ENCODE data around the gene PINLYP. TPM values are rescaled to one million over a fixed set of nuclear protein-coding genes. Genes with fewer than 3 reads are reported as not detected.

Gene PINLYP
- total RNA-seq, 1 experiment from 2014 or later: 6.4 TPM

DNA sequence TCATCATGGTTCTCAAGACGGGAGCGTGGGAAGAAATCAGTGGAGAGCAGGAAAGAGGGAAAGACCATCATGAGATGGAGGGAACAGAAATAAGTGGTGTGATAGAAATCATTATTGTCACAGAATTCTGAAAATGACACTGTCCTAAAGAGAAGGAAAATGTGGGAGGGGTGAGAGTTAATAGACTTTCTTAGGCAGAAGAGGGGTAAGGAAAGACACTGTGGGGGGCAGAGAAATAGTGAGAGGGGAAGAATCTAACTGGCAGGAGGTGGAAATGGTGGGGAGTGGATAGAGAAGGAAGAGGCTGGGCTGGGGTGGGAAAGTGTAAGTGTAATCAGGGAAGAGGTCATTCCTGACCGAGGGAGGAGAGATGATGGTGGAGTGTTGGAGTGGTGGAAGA lies 3.2 kb downstream of the PINLYP start (continued):
- TF ChIP-seq ZBTB21 (CRISPR knock-in tag; IDR thresholded peaks at IDR 0.05; ENCODE audit: borderline replicate concordance) (no peak), RORB (CRISPR knock-in tag; IDR thresholded peaks at IDR 0.05) (no peak)

DNA sequence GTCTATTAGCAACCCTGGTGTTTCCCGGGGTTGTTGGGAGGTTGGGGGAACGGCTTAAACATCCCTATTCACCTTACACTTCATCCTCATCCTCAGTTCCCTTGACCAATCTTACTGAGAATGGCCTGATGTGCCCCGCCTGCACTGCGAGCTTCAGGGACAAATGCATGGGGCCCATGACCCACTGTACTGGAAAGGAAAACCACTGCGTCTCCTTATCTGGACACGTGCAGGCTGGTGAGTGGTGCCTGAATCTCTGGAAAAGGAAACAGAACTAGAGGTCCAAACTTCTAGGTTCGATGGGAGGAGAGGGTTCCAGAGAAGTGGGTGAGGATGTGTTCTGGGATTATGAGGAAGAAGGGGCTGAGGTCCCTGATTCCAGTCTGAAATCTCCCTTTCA lies 5.9 kb downstream of the PINLYP start:
- Mint-ChIP-seq H3K27ac (no peak overlapping the region), H3K36me3 (peaks cover 7% of the 10 kb centered on the region; the same call in 1 of the 2 replicates), H3K9me3 (no peaks in the 10 kb centered on the region), H3K4me1 (peaks cover 35% of the 10 kb centered on the region), H3K4me3 (peak overlapping the region; percentile 91), H3K27me3 (ENCODE audit: low read depth) (no peaks in the 10 kb centered on the region; the same call in none of the 2 replicates)
- CTCF ChIA-PET: interaction anchor here (1.3 to 8.3 kb wide), 3 partner anchors 13 to 81 kb away, joined by 5 to 53 read pairs (median 17); partner anchors contain the start of genes IRGQ and ZNF576
- no peak for TF ChIP-seq OVOL2 (CRISPR knock-in tag; IDR thresholded peaks at IDR 0.05; ENCODE audit: borderline replicate concordance)
- no peak for TF ChIP-seq HMGA2 (CRISPR knock-in tag; IDR thresholded peaks at IDR 0.05)
- ATAC-seq (no peak), DNase-seq (ENCODE audit: low spot score) (no peak)
- POLR2A ChIA-PET: no interaction called here

DNA sequence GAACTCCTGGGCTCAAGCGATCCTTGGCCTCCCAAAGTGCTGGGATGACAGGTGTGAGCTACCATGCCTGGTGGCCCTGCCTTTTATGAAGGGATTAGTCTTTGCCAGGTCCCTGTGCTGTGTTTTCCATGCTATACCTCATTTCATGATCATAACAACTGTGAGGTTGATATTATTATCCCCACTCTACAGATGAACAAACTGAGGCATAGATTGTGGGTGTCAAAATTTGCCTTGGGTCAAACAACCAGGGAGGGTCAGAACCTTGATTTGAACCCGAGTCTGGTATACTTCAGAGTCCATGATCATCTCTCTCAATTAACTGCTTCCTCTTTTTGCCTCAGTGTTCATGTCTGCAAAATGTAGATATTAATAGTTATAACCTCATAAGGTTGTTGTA lies 6.9 kb downstream of the PINLYP start:
- peaks cover 28% of the 10 kb centered on the region for H3K4me1 Mint-ChIP-seq
- TF ChIP-seq, protein P1, sequence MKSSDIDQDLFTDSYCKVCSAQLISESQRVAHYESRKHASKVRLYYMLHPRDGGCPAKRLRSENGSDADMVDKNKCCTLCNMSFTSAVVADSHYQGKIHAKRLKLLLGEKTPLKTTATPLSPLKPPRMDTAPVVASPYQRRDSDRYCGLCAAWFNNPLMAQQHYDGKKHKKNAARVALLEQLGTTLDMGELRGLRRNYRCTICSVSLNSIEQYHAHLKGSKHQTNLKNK (CRISPR knock-in tag; IDR thresholded peaks at IDR 0.05): no peak
- TF ChIP-seq, protein P2, sequence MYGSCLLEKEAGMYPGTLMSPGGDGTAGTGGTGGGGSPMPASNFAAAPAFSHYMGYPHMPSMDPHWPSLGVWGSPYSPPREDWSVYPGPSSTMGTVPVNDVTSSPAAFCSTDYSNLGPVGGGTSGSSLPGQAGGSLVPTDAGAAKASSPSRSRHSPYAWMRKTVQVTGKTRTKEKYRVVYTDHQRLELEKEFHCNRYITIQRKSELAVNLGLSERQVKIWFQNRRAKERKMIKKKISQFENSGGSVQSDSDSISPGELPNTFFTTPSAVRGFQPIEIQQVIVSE (CRISPR knock-in tag; IDR thresholded peaks at IDR 0.05; ENCODE audit: borderline replicate concordance): no peak
- no peak for TF ChIP-seq PRRX2 (CRISPR knock-in tag; IDR thresholded peaks at IDR 0.05)
- CTCF ChIA-PET: interaction anchor here (1.4 to 8.3 kb wide), 4 partner anchors 12 to 135 kb away, joined by 3 to 53 read pairs (median 11); partner anchors contain the start of genes IRGQ and ZNF576
- H3K27ac Mint-ChIP-seq: no peak overlapping the region
- DNase-seq (ENCODE audit: low spot score) (no peak), ATAC-seq (no peak)
- no peak overlapping the region for H3K4me3 Mint-ChIP-seq
- peaks cover 7% of the 10 kb centered on the region; the same call in 1 of the 2 replicates for H3K36me3 Mint-ChIP-seq
- H3K9me3 Mint-ChIP-seq: no peaks in the 10 kb centered on the region
- POLR2A ChIA-PET: no interaction called here
- no peaks in the 10 kb centered on the region; the same call in 1 of the 2 replicates for H3K27me3 Mint-ChIP-seq (ENCODE audit: low read depth)

DNA sequence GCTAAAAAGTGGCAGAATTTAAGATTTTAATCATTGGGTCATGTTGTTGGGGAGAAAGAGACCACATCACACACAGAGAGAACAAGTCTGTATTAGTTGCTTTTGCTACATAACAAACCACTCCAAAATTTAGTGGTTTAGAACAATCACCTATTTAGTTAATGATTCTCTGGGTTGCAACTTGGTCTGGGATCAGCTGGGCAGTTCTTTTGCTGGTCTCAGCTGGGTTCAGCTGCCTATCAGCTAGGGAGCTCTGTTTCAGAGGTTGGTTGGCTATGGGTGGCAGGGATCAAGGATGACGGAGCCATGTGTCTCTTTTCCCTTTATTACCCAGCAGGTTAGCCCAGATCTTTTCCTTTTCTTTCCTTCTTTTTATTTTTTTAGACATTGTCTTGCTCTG lies 8.9 kb downstream of the PINLYP start:
- H3K36me3 Mint-ChIP-seq: peaks cover 13% of the 10 kb centered on the region; the same call in 1 of the 2 replicates
- CTCF ChIA-PET: interaction anchor here (0.6 to 8.3 kb wide), 7 partner anchors 10 to 84 kb away, joined by 3 to 53 read pairs (median 5); partner anchors contain the start of genes IRGQ, ZNF575 and ZNF576

More for the DNA sequence above, 8.9 kb downstream of the PINLYP start:
- H3K27ac Mint-ChIP-seq: peak overlapping the region; percentile 66; the same call in 1 of the 2 replicates
- H3K4me3 Mint-ChIP-seq: no peak overlapping the region
- peaks cover 20% of the 10 kb centered on the region for H3K4me1 Mint-ChIP-seq
- POLR2A ChIA-PET: interaction anchor here (1.5 kb wide), 1 partner anchor 11 kb away, joined by 3 read pairs; the partner anchor contains the start of genes IRGQ and ZNF576
- TF ChIP-seq, protein P3, sequence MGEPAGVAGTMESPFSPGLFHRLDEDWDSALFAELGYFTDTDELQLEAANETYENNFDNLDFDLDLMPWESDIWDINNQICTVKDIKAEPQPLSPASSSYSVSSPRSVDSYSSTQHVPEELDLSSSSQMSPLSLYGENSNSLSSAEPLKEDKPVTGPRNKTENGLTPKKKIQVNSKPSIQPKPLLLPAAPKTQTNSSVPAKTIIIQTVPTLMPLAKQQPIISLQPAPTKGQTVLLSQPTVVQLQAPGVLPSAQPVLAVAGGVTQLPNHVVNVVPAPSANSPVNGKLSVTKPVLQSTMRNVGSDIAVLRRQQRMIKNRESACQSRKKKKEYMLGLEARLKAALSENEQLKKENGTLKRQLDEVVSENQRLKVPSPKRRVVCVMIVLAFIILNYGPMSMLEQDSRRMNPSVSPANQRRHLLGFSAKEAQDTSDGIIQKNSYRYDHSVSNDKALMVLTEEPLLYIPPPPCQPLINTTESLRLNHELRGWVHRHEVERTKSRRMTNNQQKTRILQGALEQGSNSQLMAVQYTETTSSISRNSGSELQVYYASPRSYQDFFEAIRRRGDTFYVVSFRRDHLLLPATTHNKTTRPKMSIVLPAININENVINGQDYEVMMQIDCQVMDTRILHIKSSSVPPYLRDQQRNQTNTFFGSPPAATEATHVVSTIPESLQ (CRISPR knock-in tag; IDR thresholded peaks at IDR 0.05): no peak
- no peak for TF ChIP-seq TCF7 (CRISPR knock-in tag; IDR thresholded peaks at IDR 0.05; ENCODE audit: low read depth)
- TF ChIP-seq, protein P4, sequence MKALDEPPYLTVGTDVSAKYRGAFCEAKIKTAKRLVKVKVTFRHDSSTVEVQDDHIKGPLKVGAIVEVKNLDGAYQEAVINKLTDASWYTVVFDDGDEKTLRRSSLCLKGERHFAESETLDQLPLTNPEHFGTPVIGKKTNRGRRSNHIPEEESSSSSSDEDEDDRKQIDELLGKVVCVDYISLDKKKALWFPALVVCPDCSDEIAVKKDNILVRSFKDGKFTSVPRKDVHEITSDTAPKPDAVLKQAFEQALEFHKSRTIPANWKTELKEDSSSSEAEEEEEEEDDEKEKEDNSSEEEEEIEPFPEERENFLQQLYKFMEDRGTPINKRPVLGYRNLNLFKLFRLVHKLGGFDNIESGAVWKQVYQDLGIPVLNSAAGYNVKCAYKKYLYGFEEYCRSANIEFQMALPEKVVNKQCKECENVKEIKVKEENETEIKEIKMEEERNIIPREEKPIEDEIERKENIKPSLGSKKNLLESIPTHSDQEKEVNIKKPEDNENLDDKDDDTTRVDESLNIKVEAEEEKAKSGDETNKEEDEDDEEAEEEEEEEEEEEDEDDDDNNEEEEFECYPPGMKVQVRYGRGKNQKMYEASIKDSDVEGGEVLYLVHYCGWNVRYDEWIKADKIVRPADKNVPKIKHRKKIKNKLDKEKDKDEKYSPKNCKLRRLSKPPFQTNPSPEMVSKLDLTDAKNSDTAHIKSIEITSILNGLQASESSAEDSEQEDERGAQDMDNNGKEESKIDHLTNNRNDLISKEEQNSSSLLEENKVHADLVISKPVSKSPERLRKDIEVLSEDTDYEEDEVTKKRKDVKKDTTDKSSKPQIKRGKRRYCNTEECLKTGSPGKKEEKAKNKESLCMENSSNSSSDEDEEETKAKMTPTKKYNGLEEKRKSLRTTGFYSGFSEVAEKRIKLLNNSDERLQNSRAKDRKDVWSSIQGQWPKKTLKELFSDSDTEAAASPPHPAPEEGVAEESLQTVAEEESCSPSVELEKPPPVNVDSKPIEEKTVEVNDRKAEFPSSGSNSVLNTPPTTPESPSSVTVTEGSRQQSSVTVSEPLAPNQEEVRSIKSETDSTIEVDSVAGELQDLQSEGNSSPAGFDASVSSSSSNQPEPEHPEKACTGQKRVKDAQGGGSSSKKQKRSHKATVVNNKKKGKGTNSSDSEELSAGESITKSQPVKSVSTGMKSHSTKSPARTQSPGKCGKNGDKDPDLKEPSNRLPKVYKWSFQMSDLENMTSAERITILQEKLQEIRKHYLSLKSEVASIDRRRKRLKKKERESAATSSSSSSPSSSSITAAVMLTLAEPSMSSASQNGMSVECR (CRISPR knock-in tag; IDR thresholded peaks at IDR 0.05; ENCODE audit: borderline replicate concordance): no peak
- TF ChIP-seq, protein P5, sequence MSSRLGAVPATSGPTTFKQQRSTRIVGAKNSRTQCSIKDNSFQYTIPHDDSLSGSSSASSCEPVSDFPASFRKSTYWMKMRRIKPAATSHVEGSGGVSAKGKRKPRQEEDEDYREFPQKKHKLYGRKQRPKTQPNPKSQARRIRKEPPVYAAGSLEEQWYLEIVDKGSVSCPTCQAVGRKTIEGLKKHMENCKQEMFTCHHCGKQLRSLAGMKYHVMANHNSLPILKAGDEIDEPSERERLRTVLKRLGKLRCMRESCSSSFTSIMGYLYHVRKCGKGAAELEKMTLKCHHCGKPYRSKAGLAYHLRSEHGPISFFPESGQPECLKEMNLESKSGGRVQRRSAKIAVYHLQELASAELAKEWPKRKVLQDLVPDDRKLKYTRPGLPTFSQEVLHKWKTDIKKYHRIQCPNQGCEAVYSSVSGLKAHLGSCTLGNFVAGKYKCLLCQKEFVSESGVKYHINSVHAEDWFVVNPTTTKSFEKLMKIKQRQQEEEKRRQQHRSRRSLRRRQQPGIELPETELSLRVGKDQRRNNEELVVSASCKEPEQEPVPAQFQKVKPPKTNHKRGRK (CRISPR knock-in tag; IDR thresholded peaks at IDR 0.05; ENCODE audit: borderline replicate concordance): no peak
- TF ChIP-seq, protein P6, sequence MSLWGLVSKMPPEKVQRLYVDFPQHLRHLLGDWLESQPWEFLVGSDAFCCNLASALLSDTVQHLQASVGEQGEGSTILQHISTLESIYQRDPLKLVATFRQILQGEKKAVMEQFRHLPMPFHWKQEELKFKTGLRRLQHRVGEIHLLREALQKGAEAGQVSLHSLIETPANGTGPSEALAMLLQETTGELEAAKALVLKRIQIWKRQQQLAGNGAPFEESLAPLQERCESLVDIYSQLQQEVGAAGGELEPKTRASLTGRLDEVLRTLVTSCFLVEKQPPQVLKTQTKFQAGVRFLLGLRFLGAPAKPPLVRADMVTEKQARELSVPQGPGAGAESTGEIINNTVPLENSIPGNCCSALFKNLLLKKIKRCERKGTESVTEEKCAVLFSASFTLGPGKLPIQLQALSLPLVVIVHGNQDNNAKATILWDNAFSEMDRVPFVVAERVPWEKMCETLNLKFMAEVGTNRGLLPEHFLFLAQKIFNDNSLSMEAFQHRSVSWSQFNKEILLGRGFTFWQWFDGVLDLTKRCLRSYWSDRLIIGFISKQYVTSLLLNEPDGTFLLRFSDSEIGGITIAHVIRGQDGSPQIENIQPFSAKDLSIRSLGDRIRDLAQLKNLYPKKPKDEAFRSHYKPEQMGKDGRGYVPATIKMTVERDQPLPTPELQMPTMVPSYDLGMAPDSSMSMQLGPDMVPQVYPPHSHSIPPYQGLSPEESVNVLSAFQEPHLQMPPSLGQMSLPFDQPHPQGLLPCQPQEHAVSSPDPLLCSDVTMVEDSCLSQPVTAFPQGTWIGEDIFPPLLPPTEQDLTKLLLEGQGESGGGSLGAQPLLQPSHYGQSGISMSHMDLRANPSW (CRISPR knock-in tag; conservative IDR thresholded peaks at IDR 0.05; ENCODE audit: low read depth): no peak
- TF ChIP-seq, protein P7, sequence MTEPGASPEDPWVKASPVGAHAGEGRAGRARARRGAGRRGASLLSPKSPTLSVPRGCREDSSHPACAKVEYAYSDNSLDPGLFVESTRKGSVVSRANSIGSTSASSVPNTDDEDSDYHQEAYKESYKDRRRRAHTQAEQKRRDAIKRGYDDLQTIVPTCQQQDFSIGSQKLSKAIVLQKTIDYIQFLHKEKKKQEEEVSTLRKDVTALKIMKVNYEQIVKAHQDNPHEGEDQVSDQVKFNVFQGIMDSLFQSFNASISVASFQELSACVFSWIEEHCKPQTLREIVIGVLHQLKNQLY (CRISPR knock-in tag; IDR thresholded peaks at IDR 0.05): no peak
- H3K27me3 Mint-ChIP-seq (ENCODE audit: low read depth): no peaks in the 10 kb centered on the region; the same call in 1 of the 2 replicates
- DNase-seq (ENCODE audit: low spot score) (no peak), ATAC-seq (no peak)
- H3K9me3 Mint-ChIP-seq: no peaks in the 10 kb centered on the region

Measured in WTC11 (cell line).